Tibial nerve (tissue), 4 donors: ENCODE measurements around the gene GALNS. TPM values are rescaled to one million over a fixed set of nuclear protein-coding genes. Genes with fewer than 3 reads are reported as not detected.
A peak's percentile ranks its signal among the peaks of the same experiment; 100 is the strongest.

Experiments used
- DNase-seq, 2 donors: peaks; one replicate each; pipeline ENCODE4 v3.0.0-alpha.2; 2019; ENCODE audit warnings: low spot score in 2 of 2
- H3K27ac ChIP-seq, 4 donors: fragments of 200-600 bp; sonication (generic) in 3 of 4; one replicate each; pipeline ENCODE4 v1.5.1; 2017 to 2019; ENCODE audit warnings: mild to moderate bottlenecking in 1 of 4
- H3K27me3 ChIP-seq, 2 donors: fragments of 200-600 bp; sonication (generic) in 1 of 2; one replicate each; pipeline versions ENCODE4 v1.5.1 to v1.6.0; 2017 to 2019
- H3K36me3 ChIP-seq, 3 donors: fragments of 200-600 bp; sonication (generic); one replicate each; pipeline ENCODE4 v1.5.1; 2018 to 2019
- H3K4me1 ChIP-seq, 4 donors: fragments of 200-600 bp; sonication (generic) in 3 of 4; one replicate each; pipeline ENCODE4 v1.5.1; 2017 to 2019
- H3K4me3 ChIP-seq, 4 donors: fragments of 200-600 bp; sonication (generic) in 3 of 4; one replicate each; pipeline ENCODE4 v1.5.1; 2017 to 2019; ENCODE audit warnings: mild to moderate bottlenecking in 1 of 4, moderate library complexity in 1 of 4
- H3K9me3 ChIP-seq, 4 donors: fragments of 200-600 bp; sonication (generic) in 3 of 4; one replicate each; pipeline ENCODE4 v1.5.1; 2017 to 2019
- CTCF ChIP-seq, 5 experiments: fragments of 200-600 bp in 3 of 5; fragments of 450-650 bp in 2 of 5; sonication (generic) in 3 of 5; IDR thresholded peaks; one replicate each; pipeline ENCODE4 v1.5.1; 2016 to 2019; ENCODE audit warnings: antibody characterized with exemption in 5 of 5, mild to moderate bottlenecking in 3 of 5, moderate library complexity in 2 of 5
- EP300 ChIP-seq, 2 donors: sonication (generic); formaldehyde crosslinking; IDR thresholded peaks; one replicate each; pipeline ENCODE4 v1.6.1; 2017; ENCODE audit warnings: antibody characterized with exemption in 2 of 2, mild to moderate bottlenecking in 1 of 2
- POLR2A ChIP-seq, 2 donors: fragments of 450-650 bp; IDR thresholded peaks; one replicate each; pipeline ENCODE4 v1.6.1; 2017; ENCODE audit warnings: antibody characterized with exemption in 2 of 2, mild to moderate bottlenecking in 2 of 2, moderate library complexity in 2 of 2
- WGBS, 2 donors: methylation state at CpG; one replicate each; pipeline ENCODE4 v1.1.5; 2018; 5-methylcytosine and 5-hydroxymethylcytosine counted together
- total RNA-seq, 4 donors: library from RNA; depleted of rRNA; stranded (reverse); fragments of >200 nt; gene quantifications; one replicate each; pipeline ENCODE4 v1.1.0, GENCODE V29; 2016

Gene GALNS
- total RNA-seq, result 10 to 100 TPM; 15.1 to 80.1 (median 43.2) TPM

GRCh38 chr16:88856828-88857727, at the start of gene GALNS, which contains the start of gene TRAPPC2L:
TSS of gene GALNS (minus strand) at chr16:88856947. CDS start at chr16:88856877, 70 bp downstream.
TSS of gene TRAPPC2L (plus strand) at chr16:88857127. CDS start at chr16:88857151, 24 bp downstream.
- H3K27ac ChIP-seq, result peak within 1 kb of the TSS; percentile 64 to 92 (median 84)
- no peaks in the 10 kb centered on the region for H3K27me3 ChIP-seq
- WGBS, 2 donors, result 0 to 1% methylated on average over 40 to 64 of the region's 87 CpGs
- peaks cover 3 to 41% (median 22%) of the 10 kb centered on the region in 3 donors for H3K36me3 ChIP-seq
- peak within 1 kb of the TSS; percentile 75 to 100 (median 86) for H3K4me3 ChIP-seq
- peaks cover 0 to 52% (median 23%) of the 10 kb centered on the region in 4 donors for H3K4me1 ChIP-seq
- TF ChIP-seq EP300 (IDR thresholded peaks at IDR 0.05) (peak; percentile 70 to 94), POLR2A (IDR thresholded peaks at IDR 0.05) (peak; percentile 54 to 83), CTCF (IDR thresholded peaks at IDR 0.05) (peak in 1 of 5 experiments; percentile 22)
- no peaks in the 10 kb centered on the region for H3K9me3 ChIP-seq
- DNase-seq, result peak; percentile 100

- H3K27ac ChIP-seq, result no peak overlapping the region
- no peaks in the 10 kb centered on the region for H3K36me3 ChIP-seq
- TF ChIP-seq EP300 (IDR thresholded peaks at IDR 0.05) (no peak), CTCF (IDR thresholded peaks at IDR 0.05) (no peak), POLR2A (IDR thresholded peaks at IDR 0.05) (no peak)
- H3K4me3 ChIP-seq, result no peak overlapping the region
- WGBS, 2 donors, result 72 to 75% methylated on average over 13 to 16 of the region's 16 CpGs
- no peak for DNase-seq
- peaks cover 0 to 10% (median 2%) of the 10 kb centered on the region in 4 donors for H3K4me1 ChIP-seq
- peaks cover 0 to 10% of the 10 kb centered on the region in 2 donors for H3K27me3 ChIP-seq
- no peaks in the 10 kb centered on the region for H3K9me3 ChIP-seq
These were observed 49.3 kb upstream of the GALNS start for GRCh38 chr16:88906020-88906419.

- peaks cover 0 to 6% (median 0%) of the 10 kb centered on the region in 4 donors for H3K4me1 ChIP-seq
- no peak for TF ChIP-seq EP300 (IDR thresholded peaks at IDR 0.05)
- TF ChIP-seq POLR2A (IDR thresholded peaks at IDR 0.05), result no peak
- TF ChIP-seq CTCF (IDR thresholded peaks at IDR 0.05), result no peak
- 41 to 43% methylated on average over 10 to 12 of the region's 13 CpGs for WGBS, 2 donors
These were observed 48.8 kb upstream of the GALNS start for GRCh38 chr16:88905563-88905962.

GRCh38 chr16:88904676-88905365, 48.1 kb upstream of the GALNS start:
- H3K27ac ChIP-seq, result no peak overlapping the region
- TF ChIP-seq POLR2A (IDR thresholded peaks at IDR 0.05) (no peak), CTCF (IDR thresholded peaks at IDR 0.05) (no peak), EP300 (IDR thresholded peaks at IDR 0.05) (no peak)
- H3K27me3 ChIP-seq, result peaks cover 0 to under 1% of the 10 kb centered on the region in 2 donors
- no peaks in the 10 kb centered on the region for H3K9me3 ChIP-seq
- WGBS, 2 donors, result 78 to 80% methylated on average over 21 of the region's 21 CpGs
- no peak overlapping the region for H3K4me3 ChIP-seq
- no peaks in the 10 kb centered on the region for H3K4me1 ChIP-seq
- DNase-seq, result no peak
- H3K36me3 ChIP-seq, result peaks cover 0 to 10% (median 0%) of the 10 kb centered on the region in 3 donors

More at GRCh38 chr16:88905563-88905962, 48.8 kb upstream of the GALNS start:
- H3K27ac ChIP-seq, result no peak overlapping the region
- H3K9me3 ChIP-seq, result no peaks in the 10 kb centered on the region
- DNase-seq, result no peak
- H3K36me3 ChIP-seq, result peaks cover 0 to 4% (median 0%) of the 10 kb centered on the region in 3 donors
- H3K27me3 ChIP-seq, result peaks cover 0 to 7% of the 10 kb centered on the region in 2 donors
- no peak overlapping the region for H3K4me3 ChIP-seq
